ENCODE data around the gene KCNK17. TPM values are rescaled to one million over a fixed set of nuclear protein-coding genes. Genes with fewer than 3 reads are reported as not detected.

KCNK17 gene
- total and polyA plus RNA-seq, 2 donors (not counting 3 experiments of a cell fraction or from before 2014, with no cell fraction given) = not detected

GRCh38 chr6:39296745-39297640, 17.2 kb downstream of the KCNK17 start:
- H3K36me3 ChIP-seq (ENCODE audit: control insufficient read depth in 2 of 2, extremely low read depth in 1 of 2, insufficient read depth in 2 of 2, low read length in 2 of 2) = no peaks in the 10 kb centered on the region
- ChIA-PET POLR2A (no interaction called here), CTCF (no interaction called here)
- H3K9ac ChIP-seq (replicated peaks; ENCODE audit: extremely low read depth, insufficient read depth, low read length) = no peak overlapping the region
- no TSS peak for BruUV-seq (replicated peaks)
- H3K4me3 ChIP-seq (replicated peaks in 1 of 3; ENCODE audit: insufficient read depth in 1 of 3, low read depth in 1 of 3, low read length in 3 of 3) = no peak overlapping the region
- no peaks in the 10 kb centered on the region for H3K79me2 ChIP-seq (ENCODE audit: control insufficient read depth, insufficient read depth, low read length)
- no peak overlapping the region for H3K4me2 ChIP-seq (ENCODE audit: insufficient read depth, low read length)
- no peaks in the 10 kb centered on the region for H4K20me1 ChIP-seq (replicated peaks; ENCODE audit: control insufficient read depth, extremely low read depth, insufficient read depth, low read length)
- H2AFZ ChIP-seq (ENCODE audit: low read depth, low read length) = no peak overlapping the region
- no peaks in the 10 kb centered on the region for H3K27me3 ChIP-seq (ENCODE audit: control insufficient read depth in 2 of 2, insufficient read depth in 2 of 2, low read length in 2 of 2)
- H3K9me1 ChIP-seq (replicated peaks; ENCODE audit: control insufficient read depth, extremely low read depth, insufficient read depth, low read length) = no peaks in the 10 kb centered on the region
- intact Hi-C loops (cut with micrococcal nuclease) (no loop called here), dilution Hi-C loops (cut with MboI; ENCODE audit: extremely low pct_ligation_motif_present, low sequenced_read_pairs) (no loop called here)
- FAIRE-seq (no peak), DNase-seq (ENCODE audit: low read depth, low spot score) (no peak)
- H3K4me1 ChIP-seq (ENCODE audit: control insufficient read depth, extremely low read depth, insufficient read depth, low read length) = no peaks in the 10 kb centered on the region
- TF ChIP-seq JUN (IDR thresholded peaks at IDR 0.05; ENCODE audit: borderline replicate concordance, insufficient read depth, insufficient read length, low read depth) (no peak), EZH2 (IDR thresholded peaks at IDR 0.05; ENCODE audit: borderline replicate concordance, low read depth, low read length, severe bottlenecking) (no peak), MYC (IDR thresholded peaks at IDR 0.05; ENCODE audit: low read depth, low read length) (no peak)
- H3K27ac ChIP-seq (ENCODE audit: insufficient read depth, low read depth, low read length) = no peak overlapping the region
- no peaks in the 10 kb centered on the region for H3K9me3 ChIP-seq (replicated peaks; ENCODE audit: control insufficient read depth, insufficient read depth, low read length)

- dilution Hi-C loops (cut with MboI; ENCODE audit: extremely low pct_ligation_motif_present, low sequenced_read_pairs) (no loop called here), intact Hi-C loops (cut with micrococcal nuclease) (no loop called here)
- no peak for TF ChIP-seq MYC (IDR thresholded peaks at IDR 0.05; ENCODE audit: low read depth, low read length)
- TF ChIP-seq MAX (IDR thresholded peaks at IDR 0.05; ENCODE audit: insufficient read depth, insufficient read length) = no peak
- TF ChIP-seq JUN (IDR thresholded peaks at IDR 0.05; ENCODE audit: borderline replicate concordance, insufficient read depth, insufficient read length, low read depth) = no peak
- TF ChIP-seq FOS (IDR thresholded peaks at IDR 0.05; ENCODE audit: borderline replicate concordance, insufficient read depth, low read length) = no peak
- TF ChIP-seq GATA2 (IDR thresholded peaks at IDR 0.05; ENCODE audit: insufficient read depth, insufficient read length, low read depth, low read length) = no peak
- no peak for TF ChIP-seq CTCF (IDR thresholded peaks at IDR 0.05; ENCODE audit: extremely low read depth in 1 of 2, insufficient read depth in 1 of 2, low read depth in 1 of 2, low read length in 2 of 2)
- TF ChIP-seq POLR2A (IDR thresholded peaks at IDR 0.05; ENCODE audit: low read depth, low read length) = no peak
- TF ChIP-seq EZH2 (IDR thresholded peaks at IDR 0.05; ENCODE audit: borderline replicate concordance, low read depth, low read length, severe bottlenecking) = no peak
- no peak for TF ChIP-seq POLR2AphosphoS5 (IDR thresholded peaks at IDR 0.05; ENCODE audit: insufficient read depth, low read depth, low read length)
- DNase-seq (ENCODE audit: low read depth, low spot score) (no peak), FAIRE-seq (no peak)
- Histone ChIP-seq H3K4me3 (replicated peaks in 1 of 3; ENCODE audit: insufficient read depth in 1 of 3, low read depth in 1 of 3, low read length in 3 of 3) (no peak overlapping the region), H3K9ac (replicated peaks; ENCODE audit: extremely low read depth, insufficient read depth, low read length) (no peak overlapping the region), H4K20me1 (replicated peaks; ENCODE audit: control insufficient read depth, extremely low read depth, insufficient read depth, low read length) (no peaks in the 10 kb centered on the region), H3K9me3 (replicated peaks; ENCODE audit: control insufficient read depth, insufficient read depth, low read length) (no peaks in the 10 kb centered on the region), H2AFZ (ENCODE audit: low read depth, low read length) (no peak overlapping the region), H3K4me1 (ENCODE audit: control insufficient read depth, extremely low read depth, insufficient read depth, low read length) (no peaks in the 10 kb centered on the region), H3K36me3 (ENCODE audit: control insufficient read depth in 2 of 2, extremely low read depth in 1 of 2, insufficient read depth in 2 of 2, low read length in 2 of 2) (no peaks in the 10 kb centered on the region), H3K27me3 (ENCODE audit: control insufficient read depth in 2 of 2, insufficient read depth in 2 of 2, low read length in 2 of 2) (no peaks in the 10 kb centered on the region), H3K27ac (ENCODE audit: insufficient read depth, low read depth, low read length) (no peak overlapping the region), H3K79me2 (ENCODE audit: control insufficient read depth, insufficient read depth, low read length) (no peaks in the 10 kb centered on the region), H3K4me2 (ENCODE audit: insufficient read depth, low read length) (no peak overlapping the region), H3K9me1 (replicated peaks; ENCODE audit: control insufficient read depth, extremely low read depth, insufficient read depth, low read length) (no peaks in the 10 kb centered on the region)
- no TSS peak for BruUV-seq (replicated peaks)
- CTCF ChIA-PET = no interaction called here
- POLR2A ChIA-PET = no interaction called here
Observed at GRCh38 chr6:39295611-39296011, 18.6 kb downstream of the KCNK17 start.
